ENCODE data around the gene PROCR. TPM values are rescaled to one million over a fixed set of nuclear protein-coding genes. Genes with fewer than 3 reads are reported as not detected.

The PROCR gene
- total RNA-seq: 10 to 100 TPM; 18.3 to 74.7 (median 38.1) TPM

DNA sequence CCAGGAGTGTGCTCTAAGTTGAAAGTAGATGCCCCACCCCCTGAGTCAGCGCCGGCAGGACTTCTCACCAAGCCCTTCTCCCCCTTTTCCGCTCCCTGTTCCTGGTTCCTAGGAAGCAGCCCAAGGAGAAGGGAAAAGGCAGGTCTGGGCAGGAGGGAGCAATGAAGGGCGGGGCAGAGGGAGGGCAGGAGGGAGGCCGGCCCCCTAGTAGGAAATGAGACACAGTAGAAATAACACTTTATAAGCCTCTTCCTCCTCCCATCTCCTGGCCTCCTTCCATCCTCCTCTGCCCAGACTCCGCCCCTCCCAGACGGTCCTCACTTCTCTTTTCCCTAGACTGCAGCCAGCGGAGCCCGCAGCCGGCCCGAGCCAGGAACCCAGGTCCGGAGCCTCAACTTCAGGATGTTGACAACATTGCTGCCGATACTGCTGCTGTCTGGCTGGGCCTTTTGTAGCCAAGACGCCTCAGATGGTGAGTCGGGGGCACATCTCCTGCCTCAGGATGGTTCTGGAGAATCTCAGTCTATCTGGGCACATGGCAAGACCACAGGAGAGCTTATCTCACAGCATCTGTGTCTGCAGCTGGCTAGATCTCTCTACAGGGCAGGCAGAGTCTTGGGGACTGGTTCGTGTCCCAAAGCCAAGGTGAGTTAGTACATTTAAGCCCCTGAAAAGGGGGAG is at the start of gene PROCR:
Gene PROCR, plus strand, starts transcription at position 320 of the 681 bp plus-strand sequence. Its CDS starts 83 bp downstream, at position 403.
- TF ChIP-seq, protein P1, sequence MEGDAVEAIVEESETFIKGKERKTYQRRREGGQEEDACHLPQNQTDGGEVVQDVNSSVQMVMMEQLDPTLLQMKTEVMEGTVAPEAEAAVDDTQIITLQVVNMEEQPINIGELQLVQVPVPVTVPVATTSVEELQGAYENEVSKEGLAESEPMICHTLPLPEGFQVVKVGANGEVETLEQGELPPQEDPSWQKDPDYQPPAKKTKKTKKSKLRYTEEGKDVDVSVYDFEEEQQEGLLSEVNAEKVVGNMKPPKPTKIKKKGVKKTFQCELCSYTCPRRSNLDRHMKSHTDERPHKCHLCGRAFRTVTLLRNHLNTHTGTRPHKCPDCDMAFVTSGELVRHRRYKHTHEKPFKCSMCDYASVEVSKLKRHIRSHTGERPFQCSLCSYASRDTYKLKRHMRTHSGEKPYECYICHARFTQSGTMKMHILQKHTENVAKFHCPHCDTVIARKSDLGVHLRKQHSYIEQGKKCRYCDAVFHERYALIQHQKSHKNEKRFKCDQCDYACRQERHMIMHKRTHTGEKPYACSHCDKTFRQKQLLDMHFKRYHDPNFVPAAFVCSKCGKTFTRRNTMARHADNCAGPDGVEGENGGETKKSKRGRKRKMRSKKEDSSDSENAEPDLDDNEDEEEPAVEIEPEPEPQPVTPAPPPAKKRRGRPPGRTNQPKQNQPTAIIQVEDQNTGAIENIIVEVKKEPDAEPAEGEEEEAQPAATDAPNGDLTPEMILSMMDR (IDR thresholded peaks at IDR 0.05): no peak
- TF ChIP-seq POLR2A (IDR thresholded peaks at IDR 0.05; ENCODE audit: low read depth): no peak
- TF ChIP-seq POLR2AphosphoS5 (IDR thresholded peaks at IDR 0.05): peak in 1 of 2 donors; percentile 51
- no peak for TF ChIP-seq EP300 (IDR thresholded peaks at IDR 0.05)
- intact Hi-C loops (cut with DNase I): no loop called here
- Histone ChIP-seq H3K36me3 (peaks cover 0 to 13% (median 10%) of the 10 kb centered on the region in 4 donors), H3K4me3 (peak within 1 kb of the TSS; percentile 46 to 55 (median 49)), H3K4me1 (peaks cover 8 to 39% (median 29%) of the 10 kb centered on the region in 4 donors), H3K27me3 (no peaks in the 10 kb centered on the region), H3K27ac (replicated peaks in 1 of 4) (peak within 1 kb of the TSS; percentile 58 to 79 (median 68)), H3K9me3 (no peaks in the 10 kb centered on the region)
- DNase-seq (ENCODE audit: extremely low spot score): peak; percentile 98
- 9% methylated on average over 16 of the region's 16 CpGs for WGBS

DNA sequence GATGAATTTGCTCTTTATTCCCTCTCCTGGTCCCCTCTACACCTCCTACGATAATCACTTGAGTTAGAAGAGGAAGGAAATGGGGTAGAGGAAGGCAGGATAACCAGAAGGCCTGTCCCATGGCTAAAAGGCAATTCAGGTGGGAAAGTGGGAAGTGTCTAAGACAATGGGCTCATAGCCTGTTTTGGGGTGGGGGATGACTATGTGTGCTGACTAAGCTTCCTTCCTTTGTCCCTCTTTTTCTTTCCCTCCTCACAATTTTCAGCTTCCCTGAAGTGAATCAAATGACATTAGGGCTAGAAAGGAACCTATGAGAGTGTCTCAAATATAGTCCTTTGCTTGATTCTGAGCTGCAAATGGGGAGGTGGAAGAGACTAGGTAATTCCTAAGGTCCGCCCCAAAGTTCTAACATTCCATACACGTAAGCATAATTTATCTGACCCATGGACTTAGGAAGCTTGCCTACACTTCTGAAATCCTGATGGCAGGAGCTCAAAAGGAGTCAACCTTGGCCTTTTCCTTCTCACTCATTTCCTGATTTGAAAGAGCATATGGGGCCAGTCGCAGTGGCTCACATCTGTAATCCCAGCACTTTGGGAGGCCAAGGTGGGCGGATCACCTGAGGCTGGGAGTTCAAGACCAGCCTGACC is 49.0 kb upstream of the PROCR start:
- TF ChIP-seq, protein P1 (IDR thresholded peaks at IDR 0.05): no peak
- TF ChIP-seq EP300 (IDR thresholded peaks at IDR 0.05): no peak
- no peak for TF ChIP-seq POLR2AphosphoS5 (IDR thresholded peaks at IDR 0.05)
- TF ChIP-seq POLR2A (IDR thresholded peaks at IDR 0.05; ENCODE audit: low read depth): no peak
- H3K4me1 ChIP-seq: peaks cover 0 to 6% (median 0%) of the 10 kb centered on the region in 4 donors
- no peak overlapping the region for H3K27ac ChIP-seq (replicated peaks in 1 of 4)
- no peaks in the 10 kb centered on the region for H3K9me3 ChIP-seq
- 86% methylated on average over 5 of the region's 5 CpGs for WGBS
- no peaks in the 10 kb centered on the region for H3K27me3 ChIP-seq
- H3K36me3 ChIP-seq: peaks cover 61 to 99% (median 94%) of the 10 kb centered on the region in 4 donors
- DNase-seq (ENCODE audit: extremely low spot score): no peak
- no peak overlapping the region for H3K4me3 ChIP-seq
- intact Hi-C loops (cut with DNase I): no loop called here

DNA sequence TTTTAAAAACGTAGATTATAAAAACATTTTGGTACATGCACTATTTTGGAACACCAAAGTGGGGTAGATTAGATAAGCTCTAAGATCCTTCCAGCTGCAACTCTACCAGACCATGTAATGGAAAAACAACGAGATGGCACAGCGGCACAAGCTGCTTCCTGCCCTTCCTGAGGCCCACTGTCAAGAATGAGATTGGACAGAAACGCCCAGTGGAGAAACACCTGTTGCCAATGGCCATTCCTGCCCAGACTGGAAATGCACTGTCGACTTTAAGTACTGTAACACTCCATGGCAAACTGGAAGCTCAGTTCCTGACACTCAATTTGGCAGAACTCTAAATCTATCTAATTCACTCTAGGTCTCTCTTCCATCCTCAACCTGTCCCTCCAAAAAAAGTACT is 46.1 kb upstream of the PROCR start:
- no peak overlapping the region for H3K4me3 ChIP-seq
- no peaks in the 10 kb centered on the region for H3K27me3 ChIP-seq
- H3K36me3 ChIP-seq: peaks cover 46 to 96% (median 92%) of the 10 kb centered on the region in 4 donors
- no peaks in the 10 kb centered on the region for H3K9me3 ChIP-seq
- intact Hi-C loops (cut with DNase I): no loop called here
- no peak for DNase-seq (ENCODE audit: extremely low spot score)
- WGBS: 94% methylated on average over 5 of the region's 5 CpGs
- H3K27ac ChIP-seq (replicated peaks in 1 of 4): no peak overlapping the region
- H3K4me1 ChIP-seq: peaks cover 0 to 6% (median 0%) of the 10 kb centered on the region in 4 donors
- TF ChIP-seq POLR2AphosphoS5 (IDR thresholded peaks at IDR 0.05) (no peak), EP300 (IDR thresholded peaks at IDR 0.05) (no peak), POLR2A (IDR thresholded peaks at IDR 0.05; ENCODE audit: low read depth) (no peak)
- TF ChIP-seq, protein P1 (IDR thresholded peaks at IDR 0.05): no peak

DNA sequence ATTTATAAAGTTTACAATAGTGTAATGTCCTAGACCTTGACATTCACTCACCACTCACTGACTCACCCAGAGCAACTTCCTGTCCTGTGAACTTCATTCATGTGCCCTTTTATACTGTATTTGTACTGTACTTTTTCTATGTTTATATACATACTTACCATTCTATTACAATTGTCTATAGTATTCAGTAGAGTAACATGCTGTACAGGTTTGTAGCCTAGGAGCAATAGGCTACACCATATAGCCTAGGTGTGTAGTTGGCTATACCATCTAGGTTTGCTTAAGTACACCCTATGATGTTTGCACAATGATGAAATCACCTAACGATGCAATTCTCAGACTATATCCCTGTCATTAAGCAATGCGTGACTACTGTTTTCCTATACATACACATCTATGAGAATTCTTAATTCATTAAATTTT is 42.2 kb upstream of the PROCR start:
- H3K27ac ChIP-seq (replicated peaks in 1 of 4): no peak overlapping the region
- no peak for DNase-seq (ENCODE audit: extremely low spot score)
- intact Hi-C loops (cut with DNase I): no loop called here
- no peaks in the 10 kb centered on the region for H3K27me3 ChIP-seq
- peaks cover 0 to 6% (median 4%) of the 10 kb centered on the region in 4 donors for H3K4me1 ChIP-seq
- H3K9me3 ChIP-seq: no peaks in the 10 kb centered on the region
- 93% methylated on average over 2 of the region's 2 CpGs for WGBS
- TF ChIP-seq POLR2A (IDR thresholded peaks at IDR 0.05; ENCODE audit: low read depth) (no peak), POLR2AphosphoS5 (IDR thresholded peaks at IDR 0.05) (no peak), EP300 (IDR thresholded peaks at IDR 0.05) (no peak)
- TF ChIP-seq, protein P1 (IDR thresholded peaks at IDR 0.05): no peak
- no peak overlapping the region for H3K4me3 ChIP-seq
- peaks cover 33 to 97% (median 92%) of the 10 kb centered on the region in 4 donors for H3K36me3 ChIP-seq

All from esophagus muscularis mucosa (tissue), 4 donors.